HEK293T (cell line): Measurements from ENCODE around the gene PCAT7.

Experiments used
- CTCF ChIA-PET: fragments of 350-600 bp; formaldehyde crosslinking; extraction: SDS; loops from one replicate; lab custom pipeline; 2021; ENCODE audit warnings: antibody characterized with exemption, inconsistent platforms; lab: Yijun Ruan, JAX
- POLR2A ChIA-PET: fragments of 350-600 bp; formaldehyde crosslinking; extraction: SDS; loops from one replicate; lab custom pipeline; 2020; ENCODE audit warnings: antibody characterized with exemption, inconsistent platforms; lab: Yijun Ruan, JAX
- DNase-seq: peaks from one replicate; pipeline ENCODE4 v3.0.0; 2012; ENCODE audit warnings: mixed read lengths; ENCODE audit errors: extremely low spot score
- ARNT ChIP-seq: fragments of 450-650 bp; IDR thresholded peaks from 2 replicates; pipeline ENCODE4 v1.6.1; 2017; ENCODE audit warnings: mild to moderate bottlenecking
- BHLHE40 ChIP-seq: fragments of 450-650 bp; IDR thresholded peaks from 2 replicates; pipeline ENCODE4 v1.6.1; 2016; ENCODE audit warnings: mild to moderate bottlenecking, moderate library complexity, borderline replicate concordance
- CTBP1 ChIP-seq: fragments of 450-650 bp; IDR thresholded peaks from 2 replicates; pipeline ENCODE4 v1.6.1; 2016; ENCODE audit warnings: borderline replicate concordance
- ELF4 ChIP-seq: fragments of 450-650 bp; IDR thresholded peaks from 2 replicates; pipeline ENCODE4 v1.6.1; 2017; ENCODE audit warnings: antibody characterized with exemption
- FOXA1 ChIP-seq: fragments of 450-650 bp; IDR thresholded peaks from 2 replicates; pipeline ENCODE4 v1.6.1; 2016; ENCODE audit warnings: mild to moderate bottlenecking
- FOXK2 ChIP-seq: fragments of 450-650 bp; IDR thresholded peaks from 2 replicates; pipeline ENCODE4 v1.6.1; 2016; ENCODE audit warnings: mild to moderate bottlenecking
- FOXM1 ChIP-seq: fragments of 450-650 bp; IDR thresholded peaks from 2 replicates; pipeline ENCODE4 v1.6.1; 2017; ENCODE audit warnings: mild to moderate bottlenecking, borderline replicate concordance
- HDGF ChIP-seq: fragments of 450-650 bp; IDR thresholded peaks from 2 replicates; pipeline ENCODE4 v1.6.1; 2017; ENCODE audit warnings: antibody characterized with exemption, borderline replicate concordance
- L3MBTL2 ChIP-seq: fragments of 450-650 bp; conservative IDR thresholded peaks from 2 replicates; pipeline ENCODE4 v1.6.1; 2016; ENCODE audit warnings: mild to moderate bottlenecking
- LEF1 ChIP-seq: fragments of 450-650 bp; IDR thresholded peaks from 2 replicates; pipeline ENCODE4 v1.6.1; 2017; ENCODE audit warnings: mild to moderate bottlenecking, borderline replicate concordance
- NFRKB ChIP-seq: fragments of 450-650 bp; IDR thresholded peaks from 2 replicates; pipeline ENCODE4 v1.6.1; 2016; ENCODE audit warnings: mild to moderate bottlenecking, moderate library complexity
- SP1 ChIP-seq: fragments of 450-650 bp; IDR thresholded peaks from 2 replicates; pipeline ENCODE4 v1.6.1; 2017
- SUZ12 ChIP-seq: fragments of 450-650 bp; IDR thresholded peaks from 2 replicates; pipeline ENCODE4 v1.6.1; 2016; ENCODE audit warnings: mild to moderate bottlenecking
- TARDBP ChIP-seq: fragments of 450-650 bp; IDR thresholded peaks from 2 replicates; pipeline ENCODE4 v1.6.1; 2016
- ZNF384 ChIP-seq: fragments of 450-650 bp; IDR thresholded peaks from 2 replicates; pipeline ENCODE4 v1.6.1; 2016
- TF ChIP-seq, protein P1 (sequence below): fragments of 450-650 bp; IDR thresholded peaks from 2 replicates; pipeline ENCODE4 v1.6.1; 2016

PCAT7 gene

DNA sequence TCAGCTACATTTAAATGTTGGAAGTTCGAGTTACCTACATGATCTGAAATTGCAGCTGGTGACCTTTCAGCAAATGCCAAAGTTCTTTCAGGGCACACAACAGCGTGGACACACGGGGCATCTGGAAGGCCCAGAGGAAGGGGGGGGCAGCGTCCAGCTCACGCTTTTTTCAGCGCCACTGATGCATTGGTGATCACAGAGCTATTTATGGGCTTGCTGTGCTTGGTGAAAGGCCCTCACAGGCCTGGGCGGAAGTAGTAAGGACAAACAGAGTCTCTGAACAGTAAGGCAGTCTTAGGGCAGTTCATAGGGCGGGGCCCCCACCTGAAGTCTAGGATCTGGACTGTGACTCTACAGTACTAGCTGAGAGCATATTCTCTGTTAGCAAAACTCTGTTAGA lies 45.4 kb downstream of the PCAT7 start:
- CTCF ChIA-PET = no interaction called here
- DNase-seq = no peak
- TF ChIP-seq FOXM1 = no peak
- TF ChIP-seq FOXK2 = no peak
- no peak for TF ChIP-seq ARNT
- TF ChIP-seq NFRKB = no peak
- TF ChIP-seq HDGF = no peak
- TF ChIP-seq, protein P1, sequence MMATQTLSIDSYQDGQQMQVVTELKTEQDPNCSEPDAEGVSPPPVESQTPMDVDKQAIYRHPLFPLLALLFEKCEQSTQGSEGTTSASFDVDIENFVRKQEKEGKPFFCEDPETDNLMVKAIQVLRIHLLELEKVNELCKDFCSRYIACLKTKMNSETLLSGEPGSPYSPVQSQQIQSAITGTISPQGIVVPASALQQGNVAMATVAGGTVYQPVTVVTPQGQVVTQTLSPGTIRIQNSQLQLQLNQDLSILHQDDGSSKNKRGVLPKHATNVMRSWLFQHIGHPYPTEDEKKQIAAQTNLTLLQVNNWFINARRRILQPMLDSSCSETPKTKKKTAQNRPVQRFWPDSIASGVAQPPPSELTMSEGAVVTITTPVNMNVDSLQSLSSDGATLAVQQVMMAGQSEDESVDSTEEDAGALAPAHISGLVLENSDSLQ = no peak
- POLR2A ChIA-PET = no interaction called here

DNA sequence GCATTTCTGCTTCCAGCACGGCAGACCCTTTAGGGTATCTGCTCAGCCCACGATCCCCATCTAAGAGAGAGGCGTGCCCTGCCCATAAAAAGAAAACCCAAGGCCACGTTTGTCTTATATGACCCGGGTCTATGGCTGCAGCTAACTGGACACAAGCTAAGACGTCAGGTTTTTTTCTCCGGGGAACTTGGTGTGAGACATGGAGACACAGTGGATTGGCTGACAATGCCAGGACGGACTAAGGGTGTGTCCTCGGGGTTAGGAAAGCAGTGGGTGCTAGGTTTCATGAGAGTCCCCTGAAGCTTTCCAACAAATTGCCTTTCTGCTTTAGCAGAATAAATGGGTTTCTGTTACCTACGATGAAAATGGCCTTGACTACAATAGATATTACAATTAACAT lies 45.8 kb downstream of the PCAT7 start:
- ChIA-PET CTCF (no interaction called here), POLR2A (no interaction called here)
- DNase-seq = no peak
- TF ChIP-seq BHLHE40 (no peak), L3MBTL2 (no peak), FOXM1 (no peak), ELF4 (no peak), FOXA1 (no peak), TARDBP (no peak), ZNF384 (no peak), CTBP1 (no peak), ARNT (no peak), FOXK2 (no peak), SUZ12 (no peak), SP1 (no peak), LEF1 (no peak), HDGF (no peak), NFRKB (no peak)
- TF ChIP-seq, protein P1 = no peak

DNA sequence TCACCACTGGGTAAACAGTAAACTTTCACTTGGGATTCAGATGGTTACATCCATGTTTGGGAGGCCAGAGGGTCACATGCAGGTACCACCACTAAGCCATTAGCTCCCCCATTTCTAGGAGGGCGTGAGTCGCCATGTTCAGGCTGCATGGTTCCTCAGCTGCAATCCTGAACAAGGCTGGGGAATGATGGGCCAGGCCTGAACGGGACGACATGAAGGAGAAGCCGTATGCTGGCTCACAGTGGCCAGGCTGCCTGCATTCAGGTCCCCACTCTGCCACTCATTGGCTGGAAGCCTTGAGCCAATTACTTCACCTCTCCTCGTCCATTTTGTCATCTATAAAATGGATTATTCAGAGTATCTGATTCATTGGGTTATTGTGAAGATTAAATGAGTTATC lies 47.8 kb downstream of the PCAT7 start:
- no peak for TF ChIP-seq ELF4
- TF ChIP-seq LEF1 = no peak
- no peak for TF ChIP-seq TARDBP
- TF ChIP-seq, protein P1 = no peak
- no peak for TF ChIP-seq L3MBTL2
- TF ChIP-seq FOXA1 = no peak
- TF ChIP-seq SUZ12 = no peak
- no peak for TF ChIP-seq ZNF384
- TF ChIP-seq NFRKB = no peak
- no peak for TF ChIP-seq ARNT
- TF ChIP-seq FOXK2 = no peak
- TF ChIP-seq FOXM1 = no peak
- TF ChIP-seq SP1 = no peak
- TF ChIP-seq CTBP1 = no peak
- no peak for TF ChIP-seq HDGF
- TF ChIP-seq BHLHE40 = no peak
- CTCF ChIA-PET = interaction anchor here (1.0 kb wide), 1 partner anchor 48 kb away, joined by 3 read pairs; the partner anchor contains the start of gene PCAT7
- POLR2A ChIA-PET = no interaction called here
- no peak for DNase-seq

DNA sequence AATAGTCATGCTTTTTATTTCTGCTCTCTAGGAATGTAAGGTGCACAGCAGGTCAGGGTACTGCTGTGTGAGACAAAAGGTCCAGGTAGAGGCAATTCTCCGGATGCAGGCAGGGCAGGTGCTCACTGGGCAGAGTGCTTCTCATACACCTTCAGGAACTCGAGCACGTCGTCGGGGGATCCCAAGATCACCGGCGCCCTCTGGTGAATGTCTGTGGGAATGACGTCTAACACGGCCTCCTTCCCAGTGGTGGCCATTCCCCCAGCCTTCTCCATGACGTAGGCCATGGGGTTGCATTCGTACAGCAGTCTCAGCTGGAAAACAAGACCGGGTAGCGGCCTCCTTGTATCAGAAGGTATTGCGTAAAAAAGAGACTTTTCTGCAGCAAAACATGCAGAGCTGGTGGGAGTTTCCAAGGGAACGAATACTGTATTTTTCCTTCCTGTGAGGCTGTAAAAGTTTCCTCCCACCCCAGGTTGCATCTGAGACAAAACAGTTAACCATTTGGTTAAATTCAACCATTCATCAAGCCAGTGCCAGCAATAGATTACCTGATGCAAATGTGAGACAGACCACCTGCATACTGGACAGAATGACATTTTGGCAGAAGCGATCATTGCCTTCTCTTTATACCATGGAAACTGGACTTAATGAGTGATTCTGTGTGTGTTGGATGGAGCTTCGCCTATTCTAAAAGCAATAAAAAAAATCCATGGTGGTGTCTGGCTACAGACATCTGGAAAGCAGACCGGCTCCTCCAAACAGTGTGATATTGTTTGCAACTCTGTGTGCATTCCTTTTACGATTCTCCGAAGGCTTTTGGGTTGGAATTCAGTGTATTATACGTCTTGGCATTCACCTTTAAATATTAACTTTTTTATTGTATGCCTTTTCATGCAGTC lies 48.6 kb downstream of the PCAT7 start:
- POLR2A ChIA-PET = no interaction called here
- CTCF ChIA-PET = interaction anchor here (0.7 to 1.0 kb wide), 2 partner anchors 11 to 49 kb away, joined by 3 read pairs; partner anchors contain the start of gene PCAT7
- TF ChIP-seq FOXA1 (no peak), L3MBTL2 (no peak), SP1 (no peak), ZNF384 (no peak), BHLHE40 (no peak), ARNT (no peak), HDGF (no peak), TARDBP (no peak), SUZ12 (no peak), CTBP1 (no peak), NFRKB (no peak), FOXK2 (no peak), FOXM1 (no peak), ELF4 (no peak), LEF1 (no peak)
- TF ChIP-seq, protein P1 = no peak
- DNase-seq = peak; percentile 73

DNA sequence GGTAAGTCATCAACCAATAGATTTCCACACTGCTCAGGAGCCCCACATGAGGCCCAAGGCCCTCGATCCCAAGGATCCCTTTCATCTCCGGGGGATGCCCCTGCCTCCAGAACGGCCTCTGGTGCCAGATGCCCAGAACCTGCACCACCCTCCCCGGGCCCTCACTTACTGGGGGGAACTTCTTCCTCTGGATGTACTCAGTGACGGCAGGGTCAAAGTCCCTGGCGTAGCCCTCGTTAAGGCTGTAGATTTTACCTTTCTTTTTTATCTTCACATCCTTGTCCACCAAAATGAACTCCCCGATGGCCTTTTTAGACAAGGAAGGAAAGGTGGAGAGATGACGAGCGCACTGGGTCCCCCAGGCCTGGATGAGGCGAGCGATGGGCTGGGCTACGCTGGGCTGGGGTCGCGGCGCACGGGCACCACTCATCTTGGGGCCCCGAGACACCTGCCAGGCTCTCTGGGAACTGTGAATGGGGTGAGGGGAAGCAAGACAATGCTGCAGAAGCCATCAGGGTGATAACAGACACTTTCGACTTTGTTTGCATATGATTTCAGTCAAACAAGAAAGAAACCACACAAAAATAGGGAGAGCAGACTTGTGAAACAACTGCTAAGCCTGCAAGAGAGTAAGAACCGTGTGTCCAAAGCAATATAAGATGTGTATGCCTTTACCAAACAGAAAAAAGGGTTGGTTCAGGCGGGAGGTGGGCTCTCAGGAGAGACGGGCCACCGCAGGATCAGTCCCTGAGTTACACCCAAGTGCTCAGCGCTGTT lies 52.0 kb downstream of the PCAT7 start:
- TF ChIP-seq NFRKB (no peak), ARNT (no peak), FOXA1 (no peak), FOXM1 (no peak), BHLHE40 (no peak), ZNF384 (no peak), TARDBP (no peak), SUZ12 (no peak), SP1 (no peak), CTBP1 (no peak), LEF1 (no peak), ELF4 (no peak), L3MBTL2 (no peak), FOXK2 (no peak), HDGF (no peak)
- TF ChIP-seq, protein P1 = no peak
- ChIA-PET CTCF (no interaction called here), POLR2A (no interaction called here)
- DNase-seq = no peak
